ENCODE results near the gene ZNF426. TPM values are rescaled to one million over a fixed set of nuclear protein-coding genes. Genes with fewer than 3 reads are reported as not detected.

Gene ZNF426
- total RNA-seq, 1 experiment from 2014 or later = 4.6 TPM

DNA sequence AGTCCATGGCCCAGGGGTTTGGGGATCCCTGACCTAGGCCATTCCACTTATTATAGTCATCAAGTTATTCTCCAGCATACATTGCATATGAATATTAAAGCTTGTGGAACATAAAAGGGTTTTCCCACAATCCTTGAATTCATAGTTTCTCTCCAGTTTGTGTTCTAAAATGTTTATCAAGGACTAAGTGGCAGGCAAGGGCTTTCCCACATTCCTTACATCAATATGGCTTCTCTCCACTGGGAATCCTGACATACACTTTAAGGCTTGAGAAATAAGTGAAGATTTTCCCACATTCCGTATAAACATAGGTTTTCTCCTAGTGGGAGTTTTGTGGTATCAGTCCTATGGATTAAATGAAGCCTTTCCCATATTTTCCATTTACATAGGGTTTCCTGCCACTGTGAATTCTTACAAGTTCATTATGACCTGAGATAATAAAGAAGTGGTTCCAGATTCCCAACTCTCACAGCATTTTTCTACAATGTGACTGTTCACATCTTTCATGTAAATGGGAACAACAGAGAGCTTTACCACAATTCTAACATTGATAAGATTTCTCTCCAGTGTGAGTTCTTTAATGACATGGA is 14.5 kb downstream of the ZNF426 start:
- H3K27ac Mint-ChIP-seq (ENCODE audit: unreplicated experiment) = no peak overlapping the region
- no peaks in the 10 kb centered on the region for H3K4me1 Mint-ChIP-seq (ENCODE audit: low read depth, unreplicated experiment)
- no peaks in the 10 kb centered on the region for H3K27me3 Mint-ChIP-seq (ENCODE audit: insufficient read depth, unreplicated experiment)
- ChIA-PET CTCF (no interaction called here), POLR2A (no interaction called here)
- intact Hi-C loops (cut with micrococcal nuclease; ENCODE audit: unreplicated experiment) = no loop called here
- H3K36me3 Mint-ChIP-seq (ENCODE audit: insufficient read depth, unreplicated experiment) = peaks cover 14% of the 10 kb centered on the region
- Histone ChIP-seq H3K27me3 (replicated peaks; ENCODE audit: control insufficient read depth, insufficient read depth, low read length) (no peaks in the 10 kb centered on the region), H3K9me3 (peaks cover 31% of the 10 kb centered on the region), H3K4me1 (no peaks in the 10 kb centered on the region), H3K36me3 (ENCODE audit: control insufficient read depth, insufficient read depth, low read length) (no peaks in the 10 kb centered on the region), H3K4me3 (ENCODE audit: low read depth, low read length) (no peak overlapping the region)
- TF ChIP-seq, protein P1, sequence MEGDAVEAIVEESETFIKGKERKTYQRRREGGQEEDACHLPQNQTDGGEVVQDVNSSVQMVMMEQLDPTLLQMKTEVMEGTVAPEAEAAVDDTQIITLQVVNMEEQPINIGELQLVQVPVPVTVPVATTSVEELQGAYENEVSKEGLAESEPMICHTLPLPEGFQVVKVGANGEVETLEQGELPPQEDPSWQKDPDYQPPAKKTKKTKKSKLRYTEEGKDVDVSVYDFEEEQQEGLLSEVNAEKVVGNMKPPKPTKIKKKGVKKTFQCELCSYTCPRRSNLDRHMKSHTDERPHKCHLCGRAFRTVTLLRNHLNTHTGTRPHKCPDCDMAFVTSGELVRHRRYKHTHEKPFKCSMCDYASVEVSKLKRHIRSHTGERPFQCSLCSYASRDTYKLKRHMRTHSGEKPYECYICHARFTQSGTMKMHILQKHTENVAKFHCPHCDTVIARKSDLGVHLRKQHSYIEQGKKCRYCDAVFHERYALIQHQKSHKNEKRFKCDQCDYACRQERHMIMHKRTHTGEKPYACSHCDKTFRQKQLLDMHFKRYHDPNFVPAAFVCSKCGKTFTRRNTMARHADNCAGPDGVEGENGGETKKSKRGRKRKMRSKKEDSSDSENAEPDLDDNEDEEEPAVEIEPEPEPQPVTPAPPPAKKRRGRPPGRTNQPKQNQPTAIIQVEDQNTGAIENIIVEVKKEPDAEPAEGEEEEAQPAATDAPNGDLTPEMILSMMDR (IDR thresholded peaks at IDR 0.05; ENCODE audit: insufficient read depth in 1 of 2, low read depth in 1 of 2, low read length in 1 of 2, severe bottlenecking in 1 of 2, unreplicated experiment in 1 of 2) = no peak
- peaks cover 24% of the 10 kb centered on the region for H3K9me3 Mint-ChIP-seq (ENCODE audit: unreplicated experiment)
- no TSS peak for BruUV-seq (replicated peaks)
- no peak for DNase-seq
- H3K4me3 Mint-ChIP-seq (ENCODE audit: unreplicated experiment) = no peak overlapping the region

DNA sequence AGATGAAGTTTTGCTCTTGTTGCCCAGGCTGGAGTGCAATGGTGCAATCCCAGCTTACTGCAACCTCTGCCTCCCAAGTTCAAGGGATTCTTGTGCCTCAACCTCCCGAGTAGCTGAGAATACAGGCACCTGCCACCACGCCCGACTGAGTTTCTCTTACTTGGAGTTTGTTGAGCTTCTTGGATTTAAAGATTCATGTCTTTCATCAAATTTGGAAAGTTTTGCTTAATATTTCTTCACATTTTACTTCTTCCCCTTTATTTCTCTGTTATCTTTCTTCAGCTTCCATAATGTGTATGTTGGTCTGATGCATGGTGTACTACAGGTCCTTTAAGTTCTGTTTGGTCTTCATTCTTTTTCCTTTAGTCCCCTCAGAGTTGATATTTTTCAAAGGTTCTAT is 31.2 kb downstream of the ZNF426 start:
- intact Hi-C loops (cut with micrococcal nuclease; ENCODE audit: unreplicated experiment) = no loop called here
- Mint-ChIP-seq H3K27me3 (ENCODE audit: insufficient read depth, unreplicated experiment) (no peaks in the 10 kb centered on the region), H3K36me3 (ENCODE audit: insufficient read depth, unreplicated experiment) (no peaks in the 10 kb centered on the region), H3K9me3 (ENCODE audit: unreplicated experiment) (peaks cover 22% of the 10 kb centered on the region), H3K4me3 (ENCODE audit: unreplicated experiment) (no peak overlapping the region), H3K27ac (ENCODE audit: unreplicated experiment) (no peak overlapping the region), H3K4me1 (ENCODE audit: low read depth, unreplicated experiment) (no peaks in the 10 kb centered on the region)
- H3K9me3 ChIP-seq = peaks cover 10% of the 10 kb centered on the region; the same call in 1 of the 2 replicates
- DNase-seq = no peak
- H3K27me3 ChIP-seq (replicated peaks; ENCODE audit: control insufficient read depth, insufficient read depth, low read length) = no peaks in the 10 kb centered on the region
- ChIA-PET POLR2A (no interaction called here), CTCF (no interaction called here)
- TF ChIP-seq, protein P1 (IDR thresholded peaks at IDR 0.05; ENCODE audit: insufficient read depth in 1 of 2, low read depth in 1 of 2, low read length in 1 of 2, severe bottlenecking in 1 of 2, unreplicated experiment in 1 of 2) = no peak
- H3K36me3 ChIP-seq (ENCODE audit: control insufficient read depth, insufficient read depth, low read length) = no peaks in the 10 kb centered on the region
- H3K4me3 ChIP-seq (ENCODE audit: low read depth, low read length) = no peak overlapping the region
- no peaks in the 10 kb centered on the region for H3K4me1 ChIP-seq
- BruUV-seq (replicated peaks) = no TSS peak

DNA sequence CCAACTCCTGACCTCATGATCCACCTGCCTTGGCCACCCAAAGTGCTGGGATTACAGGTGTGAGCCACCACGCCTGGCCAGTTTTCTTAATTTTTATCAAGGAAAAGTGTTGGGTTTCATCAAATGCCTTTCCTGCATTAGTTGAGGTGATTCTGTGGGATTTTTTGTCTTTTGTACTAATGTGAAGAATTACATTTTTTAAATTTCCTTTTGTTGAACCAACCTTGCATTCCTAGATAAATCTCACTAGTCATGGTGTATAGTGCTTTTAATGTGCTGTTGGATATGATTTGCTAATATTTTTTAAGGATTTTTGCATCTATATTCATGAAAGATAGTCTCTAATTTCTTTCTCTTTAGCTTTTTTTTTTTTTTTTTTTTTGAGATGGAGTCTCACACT is 37.6 kb downstream of the ZNF426 start:
- Mint-ChIP-seq H3K36me3 (ENCODE audit: insufficient read depth, unreplicated experiment) (no peaks in the 10 kb centered on the region), H3K27ac (ENCODE audit: unreplicated experiment) (no peak overlapping the region), H3K4me1 (ENCODE audit: low read depth, unreplicated experiment) (no peaks in the 10 kb centered on the region), H3K9me3 (ENCODE audit: unreplicated experiment) (peaks cover 11% of the 10 kb centered on the region), H3K27me3 (ENCODE audit: insufficient read depth, unreplicated experiment) (no peaks in the 10 kb centered on the region), H3K4me3 (ENCODE audit: unreplicated experiment) (no peak overlapping the region)
- TF ChIP-seq, protein P1 (IDR thresholded peaks at IDR 0.05; ENCODE audit: insufficient read depth in 1 of 2, low read depth in 1 of 2, low read length in 1 of 2, severe bottlenecking in 1 of 2, unreplicated experiment in 1 of 2) = no peak
- no TSS peak for BruUV-seq (replicated peaks)
- ChIA-PET POLR2A (no interaction called here), CTCF (no interaction called here)
- H3K4me3 ChIP-seq (ENCODE audit: low read depth, low read length) = no peak overlapping the region
- no peak for DNase-seq
- H3K36me3 ChIP-seq (ENCODE audit: control insufficient read depth, insufficient read depth, low read length) = no peaks in the 10 kb centered on the region
- H3K4me1 ChIP-seq = no peaks in the 10 kb centered on the region
- H3K9me3 ChIP-seq = peaks cover 6% of the 10 kb centered on the region; the same call in 1 of the 2 replicates
- intact Hi-C loops (cut with micrococcal nuclease; ENCODE audit: unreplicated experiment) = no loop called here
- H3K27me3 ChIP-seq (replicated peaks; ENCODE audit: control insufficient read depth, insufficient read depth, low read length) = no peaks in the 10 kb centered on the region
